Epithelial cell of esophagus (primary cell): ENCODE measurements around the gene CKS1B.
"Not testable (repeated sequence)": the region's sequence is repeated elsewhere in the genome, so short reads cannot be mapped to it uniquely, and the experiment has no call there.

Experiments
- DNase-seq: peaks from one replicate; pipeline ENCODE4 v3.0.0; 2010; ENCODE audit warnings: low read depth
- H3K4me3 ChIP-seq: 2 replicates; pipeline ENCODE4 v1.5.1; 2011; ENCODE audit warnings: mild to moderate bottlenecking, low read length, control low read depth
- TF ChIP-seq, protein P1 (sequence below): IDR thresholded peaks from 2 replicates; pipeline ENCODE4 v1.5.1; 2011; ENCODE audit warnings: low read depth, mild to moderate bottlenecking, low read length, control low read depth, inconsistent platforms; ENCODE audit not compliant: insufficient read depth; ENCODE audit errors: missing control alignments

Gene CKS1B

DNA sequence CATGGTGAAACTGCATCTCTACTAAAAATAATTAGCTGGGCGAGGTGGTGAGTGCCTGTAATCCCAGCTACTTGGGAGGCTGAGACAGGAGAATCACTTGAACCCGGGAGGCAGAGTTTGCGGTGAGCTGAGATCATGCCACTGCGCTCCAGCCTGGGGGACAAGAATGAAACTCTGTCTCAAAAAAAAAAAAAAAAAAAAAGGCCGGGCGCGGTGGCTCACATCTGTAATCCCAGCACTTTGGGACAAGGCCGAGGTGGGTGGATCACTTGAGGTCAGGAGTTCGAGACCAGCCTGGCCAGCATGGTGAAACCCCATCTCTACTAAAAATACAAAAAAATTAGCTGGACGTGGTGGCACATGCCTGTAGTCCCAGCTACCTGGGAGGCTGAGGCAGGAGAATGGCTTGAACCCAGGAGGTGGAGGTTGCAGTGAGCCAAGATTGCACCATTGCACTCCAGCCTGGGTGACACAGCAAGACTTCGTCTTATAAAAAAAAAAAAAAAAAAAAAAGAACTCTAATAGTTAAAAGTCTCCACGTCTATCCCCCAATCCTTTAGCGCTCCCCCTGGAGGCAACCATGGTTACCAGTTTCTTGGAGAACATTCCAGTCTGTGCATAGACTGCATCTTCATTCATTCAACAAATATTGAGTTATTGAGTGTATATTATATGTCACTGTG lies 21.0 kb downstream of the CKS1B start:
- not testable (repeated sequence) for H3K4me3 ChIP-seq
- peak; percentile 79 for DNase-seq
- TF ChIP-seq, protein P1, sequence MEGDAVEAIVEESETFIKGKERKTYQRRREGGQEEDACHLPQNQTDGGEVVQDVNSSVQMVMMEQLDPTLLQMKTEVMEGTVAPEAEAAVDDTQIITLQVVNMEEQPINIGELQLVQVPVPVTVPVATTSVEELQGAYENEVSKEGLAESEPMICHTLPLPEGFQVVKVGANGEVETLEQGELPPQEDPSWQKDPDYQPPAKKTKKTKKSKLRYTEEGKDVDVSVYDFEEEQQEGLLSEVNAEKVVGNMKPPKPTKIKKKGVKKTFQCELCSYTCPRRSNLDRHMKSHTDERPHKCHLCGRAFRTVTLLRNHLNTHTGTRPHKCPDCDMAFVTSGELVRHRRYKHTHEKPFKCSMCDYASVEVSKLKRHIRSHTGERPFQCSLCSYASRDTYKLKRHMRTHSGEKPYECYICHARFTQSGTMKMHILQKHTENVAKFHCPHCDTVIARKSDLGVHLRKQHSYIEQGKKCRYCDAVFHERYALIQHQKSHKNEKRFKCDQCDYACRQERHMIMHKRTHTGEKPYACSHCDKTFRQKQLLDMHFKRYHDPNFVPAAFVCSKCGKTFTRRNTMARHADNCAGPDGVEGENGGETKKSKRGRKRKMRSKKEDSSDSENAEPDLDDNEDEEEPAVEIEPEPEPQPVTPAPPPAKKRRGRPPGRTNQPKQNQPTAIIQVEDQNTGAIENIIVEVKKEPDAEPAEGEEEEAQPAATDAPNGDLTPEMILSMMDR = peak; percentile 48

DNA sequence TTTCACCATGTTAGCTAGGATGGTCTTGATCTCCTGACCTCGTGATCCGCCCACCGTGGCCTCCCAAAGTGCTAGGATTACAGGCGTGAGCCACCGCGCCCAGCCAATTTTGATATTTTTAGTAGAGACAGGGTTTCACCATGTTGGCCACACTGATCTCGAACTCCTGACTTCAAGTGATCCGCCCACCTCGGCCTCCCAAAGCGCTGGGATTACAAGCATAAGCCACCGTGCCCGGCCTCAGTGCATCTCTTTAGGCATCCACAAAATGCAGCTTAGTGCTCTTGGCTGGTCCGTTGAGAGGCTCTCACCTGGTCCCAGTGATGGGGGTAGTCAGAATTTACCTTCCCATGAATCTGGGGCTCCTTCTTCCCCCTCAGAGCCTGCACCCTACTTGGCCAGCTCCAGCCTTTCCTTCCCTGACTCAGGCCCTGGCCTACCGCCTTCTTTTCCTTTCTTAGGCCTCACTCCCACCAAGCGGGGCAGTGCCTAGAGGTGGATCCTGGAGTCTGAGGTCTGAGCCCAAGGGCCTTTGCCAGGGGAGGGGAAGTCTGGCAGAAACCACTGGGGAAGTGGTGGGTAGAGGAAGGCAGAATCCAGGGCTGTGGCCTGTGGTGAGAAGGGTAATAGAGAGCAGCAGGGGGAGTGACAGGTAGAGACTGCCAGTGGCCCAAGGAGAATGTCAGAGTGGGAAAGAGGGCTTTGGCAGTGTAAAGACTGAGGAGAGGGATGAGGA lies 22.7 kb downstream of the CKS1B start:
- DNase-seq = no peak
- H3K4me3 ChIP-seq = no peak overlapping the region
- TF ChIP-seq, protein P1 = no peak

DNA sequence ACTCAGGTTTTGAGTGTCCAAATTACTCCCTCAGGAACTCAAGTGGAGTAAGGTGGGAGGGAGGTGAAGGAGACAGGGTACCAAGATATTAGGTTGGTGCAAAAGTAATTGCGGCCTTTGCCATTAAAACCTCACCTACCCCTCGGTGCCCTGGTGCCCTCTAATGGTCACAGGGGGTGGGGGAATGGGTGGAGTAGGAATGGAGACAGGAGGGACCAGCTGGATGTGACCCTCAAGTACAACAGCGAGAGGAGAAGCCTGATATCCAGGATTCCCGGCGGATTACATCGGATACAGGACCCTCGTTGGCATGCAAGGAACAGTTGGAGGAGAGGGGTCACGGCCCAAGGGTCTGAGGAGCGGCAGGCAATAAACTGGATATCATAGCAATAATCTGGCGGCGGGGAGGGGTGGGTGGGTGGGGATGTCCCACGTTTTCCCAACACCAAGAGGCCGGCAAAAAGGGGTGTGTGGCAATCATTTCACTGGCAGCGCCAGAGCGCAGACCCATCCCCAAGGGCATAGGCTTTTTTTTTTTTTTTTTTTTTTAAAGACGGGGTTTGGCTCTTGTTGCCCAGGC lies 23.8 kb downstream of the CKS1B start:
- TF ChIP-seq, protein P1 = no peak
- DNase-seq = no peak

DNA sequence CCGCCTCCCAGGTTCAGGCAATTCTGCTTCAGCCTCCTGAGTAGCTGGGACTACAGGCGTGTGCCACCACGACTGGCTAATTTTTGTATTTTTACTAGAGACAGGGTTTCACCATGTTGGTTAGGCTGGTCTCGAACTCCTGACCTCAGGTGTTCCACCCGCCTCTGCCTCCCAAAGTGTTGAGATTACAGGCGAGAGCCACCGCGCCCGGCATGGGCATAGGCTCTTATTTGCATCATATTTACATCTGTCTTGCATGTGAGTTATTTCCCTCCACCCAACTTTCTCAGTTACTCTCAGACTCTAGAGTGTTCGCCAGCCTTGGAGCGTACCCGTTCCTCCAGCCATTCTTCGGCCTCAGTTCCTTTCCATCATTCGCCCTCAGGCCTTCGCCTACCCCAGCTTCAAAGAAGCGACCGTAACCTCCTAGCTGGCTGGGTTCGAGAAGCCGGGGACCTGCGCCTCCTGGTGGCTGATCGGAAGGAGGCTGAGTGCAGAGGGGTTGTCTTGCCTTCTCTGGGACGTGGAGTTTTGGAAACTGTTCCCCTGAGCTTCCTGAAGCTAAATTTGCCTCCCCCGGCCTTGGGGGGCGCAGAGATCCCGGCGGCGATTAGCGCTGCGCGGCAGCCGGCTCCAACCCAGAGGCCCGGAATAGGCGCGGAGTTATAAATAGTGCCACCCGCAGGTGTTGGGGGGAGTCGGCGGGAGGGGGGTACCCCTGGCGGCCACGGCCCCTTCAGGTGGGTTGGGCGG lies 24.5 kb downstream of the CKS1B start:
- peak; percentile 60 for DNase-seq
- H3K4me3 ChIP-seq = peak overlapping the region; percentile 27
- TF ChIP-seq, protein P1 = peak; percentile 83

More for the DNA sequence above, 23.8 kb downstream of the CKS1B start:
- H3K4me3 ChIP-seq = no peak overlapping the region

DNA sequence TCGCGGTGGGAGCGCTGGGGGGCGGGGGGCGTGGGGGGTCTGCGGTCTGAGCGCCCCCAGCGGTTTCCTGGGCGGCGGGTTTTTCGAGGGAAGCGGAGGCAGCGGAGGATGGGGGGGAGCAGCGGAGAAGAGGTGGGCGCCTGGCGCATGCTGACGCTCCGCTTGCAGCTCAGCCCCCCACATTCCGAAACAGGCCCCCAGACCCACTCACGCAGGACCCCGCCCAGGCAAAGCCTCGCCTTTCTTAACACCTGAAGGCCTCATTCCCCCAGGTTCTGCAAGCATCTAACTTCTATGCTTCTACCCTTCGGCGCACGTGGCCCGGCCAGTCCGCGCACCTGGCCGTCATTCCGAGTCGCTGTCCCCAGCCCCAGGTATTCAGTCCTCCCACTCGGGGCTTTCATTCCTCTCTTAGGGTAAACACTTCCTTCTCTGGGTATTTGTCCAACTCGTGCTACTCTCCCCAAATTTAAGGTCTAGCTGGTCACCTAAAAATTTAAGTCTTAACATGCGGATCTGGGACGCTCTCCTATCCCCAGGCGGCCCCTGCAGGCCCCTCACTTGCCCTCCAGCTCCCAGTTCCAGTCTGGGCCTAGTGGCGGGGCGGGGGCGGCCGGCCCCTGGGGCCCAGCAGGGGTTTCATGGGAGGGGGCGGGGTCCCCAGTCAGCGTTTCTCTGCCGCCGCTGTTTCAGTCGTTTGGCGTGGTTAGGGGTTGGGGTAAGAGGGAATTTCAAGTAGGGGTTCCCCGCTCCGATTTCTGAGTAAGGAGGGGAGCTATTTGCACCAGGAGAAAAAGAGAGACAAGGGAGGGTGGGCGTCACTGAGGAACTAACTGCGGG lies 25.3 kb downstream of the CKS1B start:
- DNase-seq = peak; percentile 53
- TF ChIP-seq, protein P1 = no peak
- H3K4me3 ChIP-seq = peak overlapping the region; percentile 89

DNA sequence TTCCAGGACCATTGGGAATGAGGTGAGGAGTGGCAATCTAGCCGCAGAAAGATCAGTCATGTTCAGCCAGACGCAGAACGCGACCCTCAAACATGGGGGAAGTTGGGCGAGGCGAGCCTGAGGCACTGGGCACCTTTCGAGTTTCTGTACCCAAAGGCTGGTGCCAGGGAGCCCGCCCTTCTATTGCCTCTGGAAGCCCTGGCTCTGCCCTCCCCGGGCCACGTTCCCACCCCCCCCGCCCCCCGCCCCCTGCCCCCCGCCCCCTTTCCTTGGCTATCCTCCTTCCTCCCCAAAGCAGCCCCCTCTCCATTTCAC lies 25.9 kb downstream of the CKS1B start:
- peak overlapping the region; percentile 89 for H3K4me3 ChIP-seq
- TF ChIP-seq, protein P1 = no peak
- no peak for DNase-seq
